PC-3 (cell line): ENCODE measurements around the gene CAMK2A.

Experiments
- EZH2 ChIP-seq: fragments of 300-600 bp; sonication (generic); IDR thresholded peaks from one replicate; pipeline ENCODE4 v1.6.1; 2017; ENCODE audit warnings: antibody characterized with exemption, mild to moderate bottlenecking, low read length; ENCODE audit not compliant: unreplicated experiment
- TF ChIP-seq, protein P1 (sequence below): fragments of 300-600 bp; sonication (generic); conservative IDR thresholded peaks from 2 replicates; pipeline ENCODE4 v1.5.1; 2017; ENCODE audit warnings: antibody characterized with exemption, low read depth, mild to moderate bottlenecking, low read length

DNA sequence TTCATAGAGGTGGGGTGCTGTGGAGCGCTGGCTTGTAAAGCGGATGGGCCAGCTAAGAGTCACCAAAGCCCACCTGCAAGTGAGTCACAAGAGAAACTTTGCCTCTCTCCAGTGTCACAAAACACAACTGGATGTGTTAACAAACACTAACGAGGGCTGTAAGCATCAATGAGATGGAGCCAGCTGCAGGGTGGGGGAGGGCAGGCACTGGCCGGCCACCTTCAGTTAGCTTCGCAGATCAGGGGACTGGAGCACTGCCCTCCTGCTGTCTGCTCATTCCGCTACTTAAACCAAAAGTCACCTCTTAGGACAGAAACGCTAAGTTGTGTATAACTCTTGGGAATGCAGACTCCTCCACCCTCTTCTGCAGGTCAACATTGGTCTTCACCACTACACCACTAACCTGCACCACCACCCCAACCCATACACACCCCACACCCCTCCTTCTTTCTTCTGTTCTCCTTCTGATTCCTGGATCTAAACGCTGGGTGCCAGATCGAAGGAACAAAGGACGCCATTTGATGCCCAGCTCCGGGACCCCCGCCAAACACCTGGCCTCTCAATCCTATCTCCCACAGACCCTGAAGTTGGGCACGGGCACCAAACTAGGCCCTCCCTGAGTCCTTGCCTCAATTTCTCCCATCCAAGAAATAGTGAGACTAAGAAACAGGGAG lies 11.1 kb upstream of the CAMK2A start:
- TF ChIP-seq, protein P1, sequence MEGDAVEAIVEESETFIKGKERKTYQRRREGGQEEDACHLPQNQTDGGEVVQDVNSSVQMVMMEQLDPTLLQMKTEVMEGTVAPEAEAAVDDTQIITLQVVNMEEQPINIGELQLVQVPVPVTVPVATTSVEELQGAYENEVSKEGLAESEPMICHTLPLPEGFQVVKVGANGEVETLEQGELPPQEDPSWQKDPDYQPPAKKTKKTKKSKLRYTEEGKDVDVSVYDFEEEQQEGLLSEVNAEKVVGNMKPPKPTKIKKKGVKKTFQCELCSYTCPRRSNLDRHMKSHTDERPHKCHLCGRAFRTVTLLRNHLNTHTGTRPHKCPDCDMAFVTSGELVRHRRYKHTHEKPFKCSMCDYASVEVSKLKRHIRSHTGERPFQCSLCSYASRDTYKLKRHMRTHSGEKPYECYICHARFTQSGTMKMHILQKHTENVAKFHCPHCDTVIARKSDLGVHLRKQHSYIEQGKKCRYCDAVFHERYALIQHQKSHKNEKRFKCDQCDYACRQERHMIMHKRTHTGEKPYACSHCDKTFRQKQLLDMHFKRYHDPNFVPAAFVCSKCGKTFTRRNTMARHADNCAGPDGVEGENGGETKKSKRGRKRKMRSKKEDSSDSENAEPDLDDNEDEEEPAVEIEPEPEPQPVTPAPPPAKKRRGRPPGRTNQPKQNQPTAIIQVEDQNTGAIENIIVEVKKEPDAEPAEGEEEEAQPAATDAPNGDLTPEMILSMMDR = no peak
- TF ChIP-seq EZH2 = no peak
